NCI-H82 treated with DMSO at 0.1 percent for 48 hours (cell line): ENCODE results near the gene TERT.

Experiments
- DNase-seq: peaks from one replicate; lab custom pipeline; 2025; ENCODE audit not compliant: unreplicated experiment; lab: John Stamatoyannopoulos, UW

TERT gene

GRCh38 chr5:1319436-1320256 lies 24.8 kb upstream of the TERT start:
- no peak for DNase-seq

- no peak for DNase-seq
These were observed 23.9 kb upstream of the TERT start for GRCh38 chr5:1318659-1319251.

- DNase-seq = no peak
These were observed 23.2 kb upstream of the TERT start for GRCh38 chr5:1317921-1318565.

GRCh38 chr5:1316588-1317340 lies 21.9 kb upstream of the TERT start:
- DNase-seq = no peak

GRCh38 chr5:1315709-1316587 lies 21.1 kb upstream of the TERT start:
- no peak for DNase-seq

GRCh38 chr5:1315018-1315708 lies 20.3 kb upstream of the TERT start:
- DNase-seq = no peak

- no peak for DNase-seq
These were observed 19.7 kb upstream of the TERT start for GRCh38 chr5:1314564-1314982.

- no peak for DNase-seq
These were observed 18.3 kb upstream of the TERT start for GRCh38 chr5:1312993-1313833.

GRCh38 chr5:1312206-1312605 lies 17.3 kb upstream of the TERT start:
- no peak for DNase-seq

GRCh38 chr5:1311439-1312055 lies 16.7 kb upstream of the TERT start:
- DNase-seq = no peak

GRCh38 chr5:1310118-1310517 lies 15.2 kb upstream of the TERT start:
- no peak for DNase-seq

GRCh38 chr5:1304033-1304432 lies 9.2 kb upstream of the TERT start:
- DNase-seq = no peak

- DNase-seq = no peak
These were observed 7.4 kb upstream of the TERT start for GRCh38 chr5:1302258-1302657.

- DNase-seq = no peak
These were observed 5.8 kb upstream of the TERT start for GRCh38 chr5:1300581-1301083.

- no peak for DNase-seq
These were observed 5.1 kb upstream of the TERT start for GRCh38 chr5:1299961-1300360.

- DNase-seq = no peak
These were observed 4.6 kb upstream of the TERT start for GRCh38 chr5:1299511-1299850.

- DNase-seq = no peak
These were observed 4.0 kb upstream of the TERT start for GRCh38 chr5:1298723-1299510.

GRCh38 chr5:1298067-1298551 lies 3.2 kb upstream of the TERT start:
- no peak for DNase-seq
